Measurements from ENCODE around the gene NUP43.
"Not testable (repeated sequence)": the region's sequence is repeated elsewhere in the genome, so short reads cannot be mapped to it uniquely, and the experiment has no call there.

The NUP43 gene

GRCh38 chr6:149691201-149691600, 55.1 kb downstream of the NUP43 start:
- DNase-seq (ENCODE audit: low spot score): no peak

DNA sequence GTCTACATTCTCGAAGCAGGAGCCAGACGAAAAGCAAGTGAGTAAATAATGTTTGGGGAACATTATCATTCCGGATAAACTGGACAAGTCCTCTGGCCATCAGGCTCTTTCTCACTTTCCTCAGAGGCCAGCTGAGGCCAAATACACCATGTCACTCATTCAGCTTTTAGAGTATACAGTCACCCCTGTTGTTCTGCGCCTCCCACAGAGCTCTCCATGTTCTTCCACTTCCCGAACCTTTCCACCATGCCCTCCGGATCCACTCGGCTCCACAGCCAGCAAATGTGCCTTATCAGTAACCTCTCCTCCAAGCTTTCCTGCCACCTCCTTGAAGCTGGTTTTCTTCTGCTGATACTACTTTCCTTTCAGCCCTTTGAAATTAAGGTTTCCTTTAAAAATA, 60.1 kb downstream of the NUP43 start:
- no peak for DNase-seq (ENCODE audit: low spot score)

GRCh38 chr6:149683256-149683859, 63.0 kb downstream of the NUP43 start:
- DNase-seq (ENCODE audit: low spot score): no peak

GRCh38 chr6:149681845-149682244, 64.5 kb downstream of the NUP43 start:
- not testable (repeated sequence) for DNase-seq (ENCODE audit: low spot score)

GRCh38 chr6:149681209-149681608, 65.1 kb downstream of the NUP43 start:
- DNase-seq (ENCODE audit: low spot score): no peak

GRCh38 chr6:149680503-149680902, 65.8 kb downstream of the NUP43 start:
- no peak for DNase-seq (ENCODE audit: low spot score)
